ENCODE measurements around the gene EPB41L4B. TPM values are rescaled to one million over a fixed set of nuclear protein-coding genes. Genes with fewer than 3 reads are reported as not detected.

Gene EPB41L4B
- total RNA-seq, 1 experiment from 2014 or later = 24.5 TPM

DNA sequence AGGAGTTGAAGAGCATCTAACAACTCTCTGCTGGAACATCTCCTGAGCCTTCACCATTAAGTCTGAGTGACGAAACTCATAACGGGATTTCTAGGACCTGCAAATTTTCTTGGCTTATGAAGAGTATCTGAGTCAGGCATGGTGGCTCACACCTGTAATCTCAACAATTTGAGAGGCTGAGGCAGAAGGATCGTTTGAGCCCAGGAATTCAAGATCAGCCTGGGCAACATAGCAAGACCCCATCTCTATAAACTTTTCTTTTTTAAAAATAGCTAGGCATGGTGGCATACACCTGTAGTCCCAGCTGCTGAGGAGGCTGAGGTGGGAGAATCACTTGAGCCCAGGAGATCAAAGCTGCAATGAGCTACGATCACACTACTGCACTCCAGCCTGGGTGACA, 48.8 kb downstream of the EPB41L4B start:
- no peak for DNase-seq (ENCODE audit: extremely low read depth, low read depth)

- DNase-seq (ENCODE audit: extremely low read depth, low read depth) = no peak
These were observed 49.6 kb downstream of the EPB41L4B start for GRCh38 chr9:109270971-109271925.

DNA sequence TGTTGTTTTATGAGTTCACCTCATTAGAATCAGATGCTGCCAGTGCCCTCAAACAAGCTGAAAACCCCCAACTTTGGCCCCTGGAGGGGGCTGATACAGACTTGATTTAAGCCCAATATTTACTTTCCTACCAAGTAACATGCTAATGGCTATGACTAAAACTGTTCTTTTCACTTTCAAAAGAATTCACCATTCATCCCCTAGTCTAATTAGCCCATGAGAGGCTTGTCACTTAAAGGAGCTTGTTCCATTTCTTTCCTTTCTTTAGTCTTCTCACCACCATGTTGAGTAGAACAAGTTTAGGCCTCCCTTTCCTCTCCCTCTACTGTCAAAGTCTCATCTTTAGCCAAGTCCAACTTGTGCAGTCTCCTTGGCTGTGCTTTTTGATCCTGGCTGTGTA, 50.4 kb downstream of the EPB41L4B start:
- no peak for DNase-seq (ENCODE audit: extremely low read depth, low read depth)

- DNase-seq (ENCODE audit: extremely low read depth, low read depth) = no peak
These were observed 51.0 kb downstream of the EPB41L4B start for GRCh38 chr9:109269839-109270238.

DNA sequence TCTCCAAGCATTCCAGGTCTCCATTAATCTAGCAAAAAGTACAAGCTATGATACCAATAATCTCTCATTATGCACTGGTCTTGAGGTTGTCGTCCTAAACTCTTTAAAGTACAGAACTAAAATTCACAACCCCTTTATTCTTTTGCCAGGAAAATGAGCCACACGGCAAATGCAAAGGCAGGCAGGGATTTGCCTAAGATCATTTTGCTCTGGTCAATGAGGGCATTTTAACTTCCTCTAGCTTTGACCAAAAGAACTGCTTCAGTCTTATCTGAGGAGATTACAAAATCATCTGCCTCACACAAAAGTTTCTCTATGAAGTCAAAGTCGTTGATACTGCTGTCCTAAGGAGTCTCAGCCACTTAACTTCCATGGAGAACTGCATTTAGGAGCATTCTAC, 51.8 kb downstream of the EPB41L4B start:
- no peak for DNase-seq (ENCODE audit: extremely low read depth, low read depth)

DNA sequence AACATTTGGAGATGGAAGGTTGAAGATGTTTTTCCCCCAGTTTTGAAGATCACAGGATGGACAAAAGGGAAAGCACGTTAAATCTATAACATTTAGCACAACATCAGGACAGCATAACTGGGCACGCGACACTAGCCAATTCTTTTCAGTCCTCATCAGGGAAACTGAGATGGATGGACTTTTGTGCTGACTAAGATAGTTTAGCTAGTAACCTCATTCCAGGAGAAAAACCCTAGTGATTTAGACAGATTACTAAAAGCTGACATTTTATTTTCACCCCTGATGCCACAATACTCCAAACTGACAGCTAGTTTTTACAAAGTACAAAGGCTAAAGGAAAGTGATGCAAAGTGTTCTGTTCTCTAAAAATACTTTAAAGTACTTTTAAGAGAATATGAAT, 53.3 kb downstream of the EPB41L4B start:
- no peak for DNase-seq (ENCODE audit: extremely low read depth, low read depth)

DNA sequence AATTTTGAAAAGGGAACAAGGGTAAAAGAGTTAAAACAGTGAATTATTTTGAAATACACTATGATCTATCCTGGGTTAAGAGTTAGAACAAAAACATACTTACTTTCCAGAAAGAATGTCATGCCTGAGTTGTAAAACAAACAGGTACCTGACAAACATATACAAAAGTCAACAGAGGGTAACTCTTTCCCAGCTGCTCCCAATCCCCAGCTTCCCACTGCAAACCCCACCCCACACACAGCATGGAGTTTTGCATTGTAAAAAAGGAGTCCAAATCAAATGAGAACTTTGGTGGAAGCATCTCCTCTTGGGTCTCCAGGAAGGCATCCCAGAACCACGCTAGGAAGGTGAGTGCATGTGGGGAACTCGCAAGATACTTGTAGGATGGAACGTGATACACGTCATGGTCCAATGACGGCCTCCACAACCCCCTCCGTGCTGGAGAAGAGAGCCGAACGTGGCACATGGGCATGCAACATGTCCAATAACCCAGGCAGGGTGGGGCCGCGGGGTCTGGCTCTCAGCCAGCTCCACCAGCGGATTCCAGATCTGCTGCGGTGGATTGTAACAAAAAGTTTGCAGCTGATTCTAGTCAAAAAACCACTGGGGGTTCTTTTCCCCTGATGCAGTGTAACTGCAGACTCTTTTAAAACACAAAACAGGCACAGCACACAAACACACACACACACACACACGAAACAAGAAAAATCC, 55.8 kb downstream of the EPB41L4B start:
- no peak for DNase-seq (ENCODE audit: extremely low read depth, low read depth)

GRCh38 chr9:109263358-109263757, 57.5 kb downstream of the EPB41L4B start:
- no peak for DNase-seq (ENCODE audit: extremely low read depth, low read depth)

GRCh38 chr9:109258481-109259302, 62.2 kb downstream of the EPB41L4B start:
- no peak for DNase-seq (ENCODE audit: extremely low read depth, low read depth)

DNA sequence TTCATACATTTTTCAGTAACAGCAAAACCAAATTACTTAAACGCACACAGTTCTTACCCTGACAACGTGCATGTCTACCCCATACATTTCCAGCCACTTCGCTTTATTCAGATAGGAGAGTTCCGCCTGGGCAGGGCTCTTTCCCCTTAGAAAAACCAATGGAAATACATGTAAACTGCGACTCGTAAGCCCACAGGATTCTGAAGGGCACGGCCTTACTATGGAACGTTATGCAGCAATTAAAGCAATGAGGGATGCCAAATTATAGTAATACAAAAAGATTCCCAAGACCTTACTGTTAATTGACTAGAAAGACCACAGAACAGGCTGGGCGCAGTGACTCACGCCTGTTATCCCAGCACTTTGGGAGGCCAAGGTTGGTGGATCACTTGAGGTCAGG, 64.5 kb downstream of the EPB41L4B start:
- no peak for DNase-seq (ENCODE audit: extremely low read depth, low read depth)

GRCh38 chr9:109255394-109255793, 65.5 kb downstream of the EPB41L4B start:
- DNase-seq (ENCODE audit: extremely low read depth, low read depth) = no peak

- DNase-seq (ENCODE audit: extremely low read depth, low read depth) = no peak
These were observed 66.5 kb downstream of the EPB41L4B start for GRCh38 chr9:109254317-109254716.

DNA sequence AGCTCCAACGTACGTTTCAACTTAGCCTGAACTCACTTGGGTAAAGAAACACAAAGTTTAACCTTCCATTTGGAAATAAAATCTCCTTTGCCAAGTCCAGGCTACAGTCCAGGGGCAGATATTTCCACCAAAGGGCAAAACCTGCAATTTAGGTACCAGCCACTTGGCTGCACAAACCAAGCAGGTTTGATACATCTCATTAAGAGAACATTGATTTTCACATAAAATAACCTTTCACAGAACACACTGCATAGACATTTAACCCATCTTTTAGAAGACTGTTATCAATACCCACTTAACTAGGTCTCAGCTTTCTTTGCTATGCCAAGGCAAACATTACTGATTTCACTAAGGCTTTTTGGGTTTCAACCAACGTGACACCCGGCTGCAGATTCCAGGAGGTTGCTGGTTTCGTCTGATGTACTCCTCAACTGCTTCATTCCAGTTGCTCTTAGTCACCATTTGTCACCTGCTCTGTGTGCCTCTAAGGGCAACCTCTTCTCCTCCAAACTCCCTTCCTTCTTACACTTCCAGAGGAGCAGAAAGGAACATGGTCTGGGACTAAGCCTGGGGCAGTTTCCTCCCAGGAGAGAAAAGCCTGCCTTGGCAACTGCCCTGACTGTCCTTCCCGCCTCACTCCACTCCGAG, 67.1 kb downstream of the EPB41L4B start:
- DNase-seq (ENCODE audit: extremely low read depth, low read depth) = no peak

GRCh38 chr9:109253241-109253636, 67.6 kb downstream of the EPB41L4B start:
- no peak for DNase-seq (ENCODE audit: extremely low read depth, low read depth)

- DNase-seq (ENCODE audit: extremely low read depth, low read depth) = no peak
These were observed 68.6 kb downstream of the EPB41L4B start for GRCh38 chr9:109252291-109252690.

DNA sequence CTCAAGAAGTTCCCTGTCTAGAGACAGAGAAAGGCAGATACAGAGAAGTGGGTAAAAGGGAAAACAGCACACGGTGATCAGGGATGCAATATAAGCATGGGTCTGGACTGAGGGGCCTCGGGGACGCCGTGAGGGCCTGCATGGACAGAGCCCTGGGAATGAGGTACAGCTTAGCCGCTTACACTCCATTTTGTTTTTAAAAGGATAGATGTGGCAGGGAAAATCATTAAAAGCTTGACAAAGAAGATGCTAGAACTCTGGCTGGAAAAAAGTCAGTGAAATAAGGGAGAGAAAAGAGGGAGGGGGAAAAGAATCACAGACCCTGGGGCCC, 69.1 kb downstream of the EPB41L4B start:
- DNase-seq (ENCODE audit: extremely low read depth, low read depth) = no peak

DNA sequence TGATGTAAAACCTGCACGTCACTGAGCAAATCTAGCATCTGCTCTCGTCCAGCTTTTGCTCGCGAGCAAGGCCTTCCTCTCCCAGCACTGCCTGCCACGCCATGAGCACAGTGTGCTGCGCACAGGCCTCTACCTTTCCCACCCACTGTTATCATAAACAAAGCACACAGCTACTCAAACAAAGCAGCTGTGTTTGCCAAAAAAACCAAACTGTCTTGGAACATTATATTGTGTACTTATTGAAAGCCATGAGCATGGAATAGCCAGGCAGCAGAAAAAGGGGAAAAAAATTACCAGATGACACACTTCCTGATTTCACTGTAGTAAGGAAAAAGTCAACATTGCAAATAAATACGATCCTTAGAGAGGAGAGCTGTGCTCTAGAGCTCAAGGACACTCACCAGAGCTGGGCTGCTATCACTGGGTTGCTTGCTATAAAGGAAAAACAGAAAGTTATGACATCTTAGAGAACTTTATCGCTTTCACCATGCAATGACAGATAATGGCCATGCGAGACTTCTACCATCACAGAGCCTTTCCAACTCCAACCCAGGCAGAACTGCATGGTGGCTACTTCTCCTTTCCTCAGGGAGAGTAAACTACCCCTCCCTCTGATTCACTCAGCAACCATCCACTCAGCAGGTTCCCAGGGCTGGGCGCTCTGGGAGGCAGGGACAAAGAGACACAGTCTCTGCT, 69.6 kb downstream of the EPB41L4B start:
- DNase-seq (ENCODE audit: extremely low read depth, low read depth) = peak; percentile 73

GRCh38 chr9:109250771-109251079, 70.1 kb downstream of the EPB41L4B start:
- no peak for DNase-seq (ENCODE audit: extremely low read depth, low read depth)

GRCh38 chr9:109250311-109250741, 70.5 kb downstream of the EPB41L4B start:
- DNase-seq (ENCODE audit: extremely low read depth, low read depth) = no peak

GRCh38 chr9:109249615-109250014, 71.2 kb downstream of the EPB41L4B start:
- DNase-seq (ENCODE audit: extremely low read depth, low read depth) = no peak
